C4-2B (cell line): ENCODE measurements around the gene LEAP2.

Experiments
- CTCF ChIP-seq: fragments of 450-650 bp; conservative IDR thresholded peaks from 2 replicates; pipeline ENCODE4 v1.5.1; 2017; ENCODE audit warnings: mild to moderate bottlenecking
- ZFX ChIP-seq: fragments of 450-650 bp; IDR thresholded peaks from 2 replicates; pipeline ENCODE4 v1.6.1; 2017

GRCh38 chr5:132871459-132872284 lies 1.8 kb upstream of the LEAP2 start:
- TF ChIP-seq CTCF (no peak), ZFX (no peak)
